Fibroblast of skin of back (primary cell): ENCODE data around the gene SYNPO.
A peak's percentile ranks its signal among the peaks of the same experiment; 100 is the strongest.

ENCODE experiments used
- DNase-seq: peaks from one replicate; pipeline ENCODE4 v3.0.0-alpha.2; 2013

SYNPO gene

GRCh38 chr5:150608991-150609390 lies 31.5 kb upstream of the SYNPO start:
- DNase-seq = no peak

- no peak for DNase-seq
Observed at GRCh38 chr5:150609843-150610584, 30.4 kb upstream of the SYNPO start.

DNA sequence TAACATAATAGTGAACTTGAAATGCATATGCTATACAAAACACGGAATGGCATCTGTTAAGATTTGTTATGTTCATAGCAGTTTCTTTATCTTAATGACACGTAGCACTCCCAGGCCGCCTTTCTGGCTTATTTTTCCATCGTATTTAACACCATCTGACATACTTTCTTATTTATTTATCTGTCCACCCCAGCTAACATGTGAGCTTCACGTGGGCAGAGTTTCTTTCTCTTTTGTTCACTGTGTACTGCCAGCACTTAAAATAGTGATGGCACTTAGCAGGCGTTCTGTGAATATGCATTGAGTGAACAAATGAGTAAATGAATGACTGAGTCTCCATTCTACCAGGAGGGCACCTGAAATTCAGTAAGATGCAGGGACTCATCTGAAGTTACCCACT lies 29.4 kb upstream of the SYNPO start:
- no peak for DNase-seq

GRCh38 chr5:150612405-150612804 lies 28.1 kb upstream of the SYNPO start:
- DNase-seq = no peak

DNA sequence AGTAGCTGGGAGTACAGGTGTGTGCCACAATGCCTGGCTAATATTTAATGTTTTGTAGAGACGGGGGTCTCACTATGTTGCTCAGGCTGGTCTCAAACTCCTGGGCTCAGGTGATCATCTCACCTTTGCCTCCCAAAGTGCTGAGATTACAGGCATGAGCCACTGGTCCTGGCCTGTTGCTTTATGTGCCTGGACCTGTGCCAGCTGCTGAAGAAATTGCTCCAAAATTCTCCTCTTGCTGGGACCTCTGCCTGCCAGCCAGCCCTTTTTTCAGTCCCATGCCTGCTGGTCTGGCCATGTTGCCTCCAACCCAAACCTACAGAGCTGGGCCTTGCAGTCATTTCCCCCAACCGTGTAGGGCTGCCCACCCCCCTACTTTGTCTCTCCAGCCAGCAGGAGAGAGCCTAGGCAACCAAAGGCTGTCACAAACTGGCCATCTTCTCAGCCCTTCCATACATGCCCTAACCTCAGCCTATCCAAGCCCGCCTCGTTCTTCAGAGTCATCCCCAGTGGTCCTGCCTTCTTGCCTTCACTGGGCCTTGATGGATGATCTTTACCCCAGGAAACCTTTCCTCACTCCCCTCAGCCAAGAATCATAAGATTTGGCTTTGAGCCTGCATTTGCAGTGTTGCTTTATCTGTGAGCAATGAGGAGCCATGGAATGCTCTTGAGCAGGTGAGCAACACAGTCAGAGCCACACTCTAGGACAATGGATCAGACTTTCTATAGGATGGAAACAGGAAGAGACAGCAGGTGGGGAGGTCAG lies 27.4 kb upstream of the SYNPO start:
- no peak for DNase-seq

- DNase-seq = no peak
Observed at GRCh38 chr5:150613991-150614660, 26.3 kb upstream of the SYNPO start.

DNA sequence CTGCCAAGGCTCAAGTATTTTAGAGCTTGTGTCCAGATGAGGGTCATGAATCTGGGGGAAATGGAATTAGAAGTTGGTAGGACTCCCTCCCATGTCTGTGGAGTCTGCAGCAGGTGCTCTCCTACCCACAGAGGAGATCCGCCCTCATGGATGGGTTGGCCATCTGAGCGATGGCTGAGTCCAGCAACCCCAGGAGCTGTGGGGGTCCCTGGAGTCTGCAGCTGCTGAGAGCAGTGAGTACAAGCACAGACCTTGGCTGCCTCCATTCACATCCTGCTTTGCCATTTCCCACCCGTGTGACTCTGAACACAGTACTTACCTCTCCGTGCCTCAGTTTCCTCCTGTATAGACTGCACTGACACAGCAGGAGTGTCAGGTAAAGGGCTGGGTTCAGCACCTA lies 25.8 kb upstream of the SYNPO start:
- DNase-seq = no peak

DNA sequence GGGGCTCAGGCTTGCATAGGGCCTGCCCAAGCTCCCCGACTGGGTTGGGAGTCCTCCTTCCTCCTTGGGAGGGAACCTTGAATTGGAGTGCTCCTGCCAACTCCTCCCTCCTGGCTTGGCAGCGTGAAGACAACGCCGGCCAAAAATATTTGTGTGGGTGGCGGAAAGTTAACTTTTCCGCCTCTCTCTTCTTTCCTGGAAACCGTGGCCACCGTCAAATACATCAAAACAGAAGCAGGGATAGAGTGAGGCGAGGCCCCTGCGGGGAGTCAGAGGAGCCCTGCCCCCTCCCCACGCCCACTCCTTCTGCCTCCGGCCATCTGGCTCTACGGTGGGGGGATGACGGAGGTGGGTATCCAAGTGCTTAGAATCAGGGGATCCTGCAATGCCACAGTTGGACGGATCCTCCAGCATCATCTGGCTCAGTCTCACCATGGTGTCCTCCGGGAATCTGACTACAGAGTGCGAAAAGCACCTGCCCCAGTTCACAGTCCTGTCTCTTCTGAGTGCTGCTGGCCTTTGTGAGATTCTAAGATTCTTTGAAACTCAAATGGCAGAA lies 25.2 kb upstream of the SYNPO start:
- DNase-seq = no peak

DNA sequence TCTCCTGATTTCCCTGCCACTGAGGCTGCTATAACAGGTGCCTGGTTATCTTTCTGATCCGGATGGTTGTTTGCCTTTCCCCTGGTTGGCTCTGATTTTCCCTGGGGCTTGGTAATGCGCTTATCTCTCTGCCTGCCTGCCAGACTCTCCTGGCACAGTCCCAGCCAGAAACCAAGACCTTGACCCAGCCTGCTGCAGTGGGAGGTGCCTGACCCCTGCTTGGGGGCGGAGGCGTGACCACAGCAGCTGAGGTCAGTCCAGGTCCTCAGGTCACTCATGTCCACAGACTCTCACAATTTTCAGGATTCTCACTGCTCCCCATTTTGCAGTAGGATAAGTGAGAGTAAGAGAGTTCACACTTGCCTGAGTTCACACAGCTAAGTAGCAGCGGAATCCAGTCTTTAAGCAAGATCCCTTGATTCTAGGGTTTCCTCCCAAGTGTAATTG lies 24.4 kb upstream of the SYNPO start:
- DNase-seq = no peak

GRCh38 chr5:150616506-150616905 lies 24.0 kb upstream of the SYNPO start:
- no peak for DNase-seq

- no peak for DNase-seq
Observed at GRCh38 chr5:150618163-150618562, 22.3 kb upstream of the SYNPO start.

- no peak for DNase-seq
Observed at GRCh38 chr5:150618588-150619281, 21.7 kb upstream of the SYNPO start.

DNA sequence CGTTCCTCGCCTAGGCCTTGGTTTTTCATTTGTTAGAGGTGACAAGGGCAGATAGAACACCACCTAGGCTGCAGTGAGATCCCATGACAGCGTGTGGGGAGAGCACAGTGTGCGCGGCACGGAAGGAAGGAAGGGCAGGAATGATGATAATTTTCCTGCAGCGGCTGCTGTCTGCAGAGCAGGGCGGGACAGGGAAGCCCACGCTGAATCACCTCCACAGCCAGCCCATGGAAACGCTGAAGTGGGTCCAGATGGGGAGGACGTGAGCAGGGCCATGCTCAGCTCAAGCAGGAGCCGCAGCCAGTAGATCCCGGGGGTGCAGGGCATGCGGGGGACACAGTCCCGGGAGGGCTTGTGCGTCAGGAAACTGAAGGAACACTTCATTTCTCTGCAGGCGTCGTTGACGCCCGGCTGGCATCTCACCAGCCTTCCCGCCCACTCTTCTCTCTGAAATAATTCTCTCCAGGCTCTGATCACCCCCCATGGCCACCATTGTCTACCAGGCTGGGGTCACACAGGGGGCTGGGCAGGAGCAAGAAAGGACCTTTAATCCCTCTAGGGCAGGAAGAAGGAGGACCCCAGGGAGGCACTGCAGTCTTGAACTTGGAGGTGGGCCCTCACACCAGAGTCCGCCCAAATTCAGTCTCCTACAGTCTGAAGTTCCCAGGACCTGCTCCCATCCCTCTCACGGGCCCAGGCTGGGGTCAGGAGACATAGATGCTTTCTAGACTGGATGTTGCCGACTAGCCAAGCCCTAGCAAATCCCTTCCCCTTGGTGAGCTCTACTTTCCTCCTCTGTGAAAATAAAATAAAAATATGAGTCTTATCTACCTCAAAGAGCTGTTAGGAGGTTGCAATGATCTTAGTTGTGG lies 20.9 kb upstream of the SYNPO start:
- DNase-seq = peak; percentile 61

DNA sequence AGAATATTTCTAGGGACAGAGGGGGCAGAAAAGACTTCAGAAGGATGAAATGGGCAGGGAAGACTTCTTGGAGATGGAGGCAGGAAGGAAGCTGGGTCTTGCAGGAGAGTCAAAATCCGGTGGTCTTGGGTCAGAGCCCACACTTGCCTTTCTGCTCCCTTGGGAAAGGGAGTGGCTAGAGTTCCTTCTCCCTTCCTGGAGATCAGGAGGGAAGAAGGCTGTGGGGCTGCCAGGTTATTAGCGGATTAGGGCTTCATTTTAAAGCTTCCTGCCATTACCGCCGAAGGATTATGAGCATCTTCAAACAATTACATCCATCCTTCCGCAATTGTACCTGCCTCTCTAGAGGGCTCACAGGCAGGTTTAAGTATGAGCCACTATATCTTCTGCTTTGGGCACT lies 19.2 kb upstream of the SYNPO start:
- no peak for DNase-seq

- DNase-seq = no peak
Observed at GRCh38 chr5:150622157-150622556, 18.3 kb upstream of the SYNPO start.

DNA sequence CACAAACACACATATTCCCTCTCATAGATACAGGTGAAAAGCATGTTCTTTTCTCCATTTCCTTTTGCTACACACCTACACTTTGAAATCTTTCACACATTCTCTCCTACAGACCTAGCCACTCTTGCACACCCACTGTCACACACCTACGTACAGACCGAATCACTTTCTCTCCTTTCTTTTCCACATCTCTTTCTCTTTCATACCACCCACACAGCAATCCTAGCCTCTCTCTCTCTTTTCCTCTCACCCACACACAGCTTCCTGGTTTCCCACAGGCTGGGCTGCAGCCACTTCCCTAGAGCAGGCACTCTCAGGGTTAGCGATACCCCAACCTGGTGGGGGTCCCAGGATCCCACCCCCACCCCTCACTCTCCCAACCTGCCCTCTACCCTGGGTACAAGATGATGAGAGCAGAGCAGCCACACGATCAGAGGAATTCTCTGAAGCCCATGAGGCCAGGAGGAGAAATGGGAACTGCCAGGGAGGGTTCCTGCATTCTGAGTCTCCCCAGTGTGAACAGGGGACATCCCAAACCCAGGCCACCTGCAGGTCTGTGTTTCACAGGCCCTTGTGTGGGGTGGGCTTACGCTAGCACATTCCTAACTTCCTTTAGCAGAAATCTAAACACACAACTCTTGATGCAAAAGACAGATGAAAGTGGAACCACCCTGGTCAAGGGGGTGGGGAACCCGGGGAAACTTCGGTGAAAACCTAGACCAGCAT lies 17.1 kb upstream of the SYNPO start:
- DNase-seq = no peak

DNA sequence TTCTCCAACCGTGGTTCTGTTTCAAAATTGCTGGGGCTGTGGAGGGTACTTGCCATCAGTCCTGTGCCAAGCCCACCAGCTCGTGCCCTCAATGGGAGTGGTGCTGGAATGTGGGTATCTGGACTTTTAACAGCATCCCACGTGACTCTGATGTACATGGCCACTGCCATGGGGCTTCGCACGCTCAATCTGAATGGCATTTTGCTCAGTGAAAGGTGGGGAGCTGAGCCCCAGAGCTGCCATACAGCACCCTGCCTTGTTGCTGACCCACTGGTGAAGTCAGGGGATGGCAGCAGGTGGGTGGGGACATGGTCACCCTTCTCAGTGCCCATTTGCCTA lies 16.6 kb upstream of the SYNPO start:
- no peak for DNase-seq

DNA sequence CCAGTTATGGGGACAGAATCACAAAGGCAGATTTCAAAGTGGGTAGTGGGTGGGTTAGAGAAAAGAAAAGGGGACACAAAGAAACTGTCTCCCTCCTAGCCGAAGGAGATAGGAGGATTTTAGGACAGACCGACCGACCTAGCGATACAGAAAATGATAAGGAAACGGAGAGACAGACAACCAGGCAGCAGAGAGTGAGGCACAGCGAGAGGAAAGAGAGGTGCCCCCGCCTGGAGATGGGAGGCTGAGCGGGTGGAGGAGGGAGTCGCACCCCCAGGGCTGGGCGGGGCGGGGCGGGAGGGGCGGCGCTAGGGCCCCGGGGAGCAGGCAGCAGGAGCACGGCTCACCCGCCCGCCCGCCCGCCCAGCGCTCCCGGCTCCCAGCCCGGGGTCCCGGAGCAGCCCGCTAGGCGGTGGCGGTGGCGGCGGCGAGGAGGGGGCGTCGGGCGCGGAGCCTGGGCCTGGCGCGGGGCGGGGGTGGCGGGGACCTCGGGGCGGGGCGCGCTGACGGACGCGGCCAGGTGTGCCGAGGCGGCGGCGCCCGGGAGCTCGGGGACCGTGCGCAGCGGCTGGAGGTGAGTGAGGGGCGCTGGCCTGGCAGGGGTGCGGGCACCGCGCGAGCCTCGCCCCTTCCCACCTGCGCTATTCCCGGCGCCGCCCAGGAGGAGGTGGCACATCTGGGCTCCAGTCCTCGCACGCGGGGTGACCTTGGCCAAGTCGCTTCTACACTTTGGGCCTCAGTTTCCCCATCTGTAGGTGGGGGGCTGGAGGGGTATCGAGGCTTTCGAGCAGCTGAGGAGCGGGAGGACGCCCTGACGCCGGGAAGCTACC lies 15.9 kb upstream of the SYNPO start:
- no peak for DNase-seq

DNA sequence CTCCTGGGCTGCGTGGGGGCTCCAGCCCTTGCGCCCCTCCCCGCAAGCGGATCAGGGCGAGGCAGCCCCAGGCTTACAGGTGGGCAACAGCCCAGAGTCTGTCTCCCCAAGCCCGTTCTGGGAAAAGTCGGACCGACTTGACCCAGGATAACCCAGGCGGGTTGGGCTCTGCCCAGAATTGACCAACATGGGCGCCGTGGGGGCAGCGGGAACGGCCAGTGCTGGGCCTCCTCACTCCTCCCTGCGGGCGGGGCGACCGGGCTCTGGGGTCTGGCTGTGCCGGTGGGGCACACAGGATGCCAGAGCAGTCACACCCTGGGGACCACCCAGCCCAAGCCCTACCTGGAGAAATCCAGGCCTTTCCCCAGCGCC lies 15.3 kb upstream of the SYNPO start:
- DNase-seq = no peak
